HCT116 (cell line): ENCODE measurements around the gene KCNK2. TPM values are rescaled to one million over a fixed set of nuclear protein-coding genes. Genes with fewer than 3 reads are reported as not detected.

ENCODE experiments used
- ATAC-seq: fragments of 200-7000 bp; cut with Tn5 transposase; 2 replicates; pipeline ENCODE4 v1.9.1; 2020; ENCODE audit warnings: mild to moderate bottlenecking, moderate library complexity
- BruUV-seq: library from RNA; stranded (reverse); fragments of 400-500 nt; replicated peaks from 2 replicates; lab custom pipeline; 2021; lab: Mats Ljungman, UMichigan
- CTCF ChIA-PET: fragments of 300-600 bp; sonication (Branson Sonifier 250); formaldehyde crosslinking; loops from one replicate; lab custom pipeline; 2021; ENCODE audit warnings: antibody characterized with exemption; lab: Charles Lee
- POLR2A ChIA-PET: fragments of 300-600, 350-600 bp; sonication (Branson Sonifier 250); formaldehyde crosslinking; loops from one replicate; lab custom pipeline; 2021; ENCODE audit warnings: antibody characterized with exemption; lab: Charles Lee
- RAD21 ChIA-PET, 2 experiments: fragments of 300-600 bp; sonication (Branson Sonifier 250); formaldehyde crosslinking; loops; one replicate each; lab custom pipeline; 2023; ENCODE audit warnings: low total read pairs in 2 of 2; ENCODE audit not compliant: uncharacterized antibody in 2 of 2, unreplicated experiment in 2 of 2, low non-redundant PET in 1 of 2; lab: Charles Lee
- DNase-seq: peaks from one replicate; pipeline ENCODE4 v3.0.0-alpha.2; 2010; ENCODE audit warnings: low read depth, low spot score
- H2AFZ ChIP-seq: fragments of 200-600 bp; shearing (Covaris generic), sonication (generic); 2 replicates; pipeline ENCODE4 v1.6.1; 2017; ENCODE audit warnings: low read depth, mixed run types, mixed read lengths, antibody characterized with exemption, low read length; ENCODE audit not compliant: poor library complexity, severe bottlenecking
- H3K27ac ChIP-seq: 2 replicates; pipeline ENCODE4 v1.5.1; 2012; ENCODE audit warnings: low read depth, low read length
- H3K27me3 ChIP-seq: fragments of 200-600 bp; sonication (generic); 2 replicates; pipeline ENCODE4 v1.6.1; 2016; ENCODE audit warnings: mixed run types, low read length, mixed read lengths; ENCODE audit not compliant: insufficient read depth
- H3K36me3 ChIP-seq, 2 experiments: fragments of 200-500 bp in 1 of 2; fragments of 200-600 bp in 1 of 2; sonication (Bioruptor generic) in 1 of 2; sonication (generic) in 1 of 2; 2 replicates each; pipeline versions ENCODE4 v1.5.1 to v1.6.1; 2014 to 2016; ENCODE audit warnings: low read length in 2 of 2, inconsistent platforms in 1 of 2, mixed read lengths in 1 of 2, mixed run types in 1 of 2; ENCODE audit not compliant: insufficient read depth in 2 of 2, control insufficient read depth in 1 of 2
- H3K4me1 ChIP-seq, 2 experiments: fragments of 200-600 bp in 1 of 2; sonication (generic) in 1 of 2; 2 replicates each; pipeline versions ENCODE4 v1.5.1 to v1.6.1; 2012 to 2017; ENCODE audit warnings: low read length in 2 of 2, inconsistent platforms in 1 of 2, mild to moderate bottlenecking in 1 of 2, mixed read lengths in 1 of 2, mixed run types in 1 of 2, moderate library complexity in 1 of 2; ENCODE audit not compliant: insufficient read depth in 2 of 2, control insufficient read depth in 1 of 2
- H3K4me2 ChIP-seq: fragments of 200-600 bp; sonication (generic); 2 replicates; pipeline ENCODE4 v1.6.1; 2017; ENCODE audit warnings: mixed run types, low read length, mixed read lengths
- H3K4me3 ChIP-seq, 2 experiments: fragments of 200-600 bp in 1 of 2; sonication (generic) in 1 of 2; replicated peaks in 1 of 2; 2 replicates each; pipeline ENCODE4 v1.5.1; 2011 to 2016; ENCODE audit warnings: low read length in 2 of 2, control low read depth in 1 of 2, low read depth in 1 of 2, mild to moderate bottlenecking in 1 of 2, mixed read lengths in 1 of 2, mixed run types in 1 of 2
- H3K79me2 ChIP-seq: fragments of 200-600 bp; sonication (generic); 2 replicates; pipeline ENCODE4 v1.6.1; 2017; ENCODE audit warnings: mild to moderate bottlenecking, mixed run types, low read length, moderate library complexity, mixed read lengths; ENCODE audit not compliant: insufficient read depth
- H3K9ac ChIP-seq: fragments of 200-600 bp; sonication (generic); 2 replicates; pipeline ENCODE4 v1.6.1; 2016; ENCODE audit warnings: low read length, mixed read lengths
- H3K9me2 ChIP-seq: fragments of 200-600 bp; sonication (generic), shearing (Covaris generic); 2 replicates; pipeline ENCODE4 v1.6.1; 2017; ENCODE audit warnings: mixed run types, mild to moderate bottlenecking, moderate library complexity; ENCODE audit not compliant: insufficient read depth
- H3K9me3 ChIP-seq, 2 experiments: fragments of 200-500 bp in 1 of 2; fragments of 200-600 bp in 1 of 2; sonication (Bioruptor generic) in 1 of 2; sonication (generic) in 1 of 2; 2 replicates each; pipeline ENCODE4 v1.6.1; 2014 to 2017; ENCODE audit warnings: low read length in 2 of 2, mixed read lengths in 2 of 2, inconsistent platforms in 1 of 2, low read depth in 1 of 2, mild to moderate bottlenecking in 1 of 2, mixed run types in 1 of 2, moderate library complexity in 1 of 2; ENCODE audit not compliant: control insufficient read depth in 1 of 2, insufficient read depth in 1 of 2
- H4K20me1 ChIP-seq: fragments of 200-600 bp; sonication (generic), shearing (Covaris generic); 2 replicates; pipeline ENCODE4 v1.6.1; 2017; ENCODE audit warnings: mixed run types, mild to moderate bottlenecking, moderate library complexity; ENCODE audit not compliant: insufficient read depth
- CBX3 ChIP-seq: IDR thresholded peaks from 2 replicates; pipeline ENCODE4 v1.6.1; 2012; ENCODE audit warnings: low read depth
- CEBPB ChIP-seq: IDR thresholded peaks from 2 replicates; pipeline ENCODE4 v1.6.1; 2012; ENCODE audit warnings: low read depth
- EGR1 ChIP-seq: IDR thresholded peaks from 2 replicates; pipeline ENCODE4 v1.6.1; 2012; ENCODE audit warnings: low read depth
- EZH2phosphoT487 ChIP-seq: fragments of 200-600 bp; IDR thresholded peaks from 2 replicates; pipeline ENCODE4 v1.6.1; 2018; ENCODE audit warnings: antibody characterized with exemption, borderline replicate concordance
- FOSL1 ChIP-seq: IDR thresholded peaks from 2 replicates; pipeline ENCODE4 v1.6.1; 2012; ENCODE audit warnings: low read depth
- JUND ChIP-seq: IDR thresholded peaks from 2 replicates; pipeline ENCODE4 v1.6.1; 2012
- POLR2AphosphoS5 ChIP-seq: IDR thresholded peaks from 2 replicates; pipeline ENCODE4 v1.6.1; 2011; ENCODE audit warnings: mild to moderate bottlenecking, low read depth, low read length, moderate library complexity
- RAD21 ChIP-seq: IDR thresholded peaks from 2 replicates; pipeline ENCODE4 v1.6.1; 2012; ENCODE audit warnings: low read depth, mild to moderate bottlenecking
- SIN3A ChIP-seq: IDR thresholded peaks from 2 replicates; pipeline ENCODE4 v1.6.1; 2012; ENCODE audit warnings: low read depth
- SP1 ChIP-seq: IDR thresholded peaks from 2 replicates; pipeline ENCODE4 v1.6.1; 2012; ENCODE audit warnings: low read depth
- SRF ChIP-seq: IDR thresholded peaks from 2 replicates; pipeline ENCODE4 v1.6.1; 2012; ENCODE audit warnings: low read depth
- TCF7L2 ChIP-seq: IDR thresholded peaks from 2 replicates; pipeline ENCODE4 v1.7.0; 2011; ENCODE audit warnings: borderline replicate concordance, inconsistent platforms; ENCODE audit not compliant: insufficient read depth, insufficient read length; ENCODE audit errors: extremely low read depth
- ZFX ChIP-seq: fragments of 450-650 bp; IDR thresholded peaks from 2 replicates; pipeline ENCODE4 v1.6.1; 2017
- ZNF274 ChIP-seq: fragments of 200-500 bp; sonication (Bioruptor generic); IDR thresholded peaks from 2 replicates; pipeline ENCODE4 v1.6.1; 2014; ENCODE audit warnings: mild to moderate bottlenecking, low read depth, low read length, inconsistent platforms
- intact Hi-C: fragments of 100-400 bp; cut with micrococcal nuclease; formaldehyde crosslinking; loops from 2 replicates; pipeline ENCODE4 v1.10.0; 2022
- total RNA-seq: library from RNA; stranded (reverse); gene quantifications from one replicate; pipeline ENCODE4 v1.2.1, GENCODE V29; 2021; ENCODE audit not compliant: unreplicated experiment
- TF ChIP-seq, protein P1 (sequence below): IDR thresholded peaks from 2 replicates; pipeline ENCODE4 v1.6.1; 2011; ENCODE audit warnings: mild to moderate bottlenecking, low read length, moderate library complexity; ENCODE audit not compliant: insufficient replicate concordance; ENCODE audit errors: extremely low read depth
- TF ChIP-seq, protein P2 (sequence below): IDR thresholded peaks from 2 replicates; pipeline ENCODE4 v1.6.1; 2012
- TF ChIP-seq, protein P3 (sequence below), 3 experiments: fragments of 200-600 bp in 1 of 3; sonication (generic) in 1 of 3; IDR thresholded peaks in 2 of 3; conservative IDR thresholded peaks in 1 of 3; 2 replicates each; pipeline ENCODE4 v1.5.1; 2012 to 2017; ENCODE audit warnings: low read depth in 2 of 3, low read length in 2 of 3, antibody characterized with exemption in 1 of 3, borderline replicate concordance in 1 of 3, control low read depth in 1 of 3, mild to moderate bottlenecking in 1 of 3, mixed read lengths in 1 of 3, mixed run types in 1 of 3, moderate library complexity in 1 of 3; ENCODE audit not compliant: insufficient read depth in 1 of 3

The KCNK2 gene
- total RNA-seq, 1 experiment from 2014 or later = 0.27 TPM

DNA sequence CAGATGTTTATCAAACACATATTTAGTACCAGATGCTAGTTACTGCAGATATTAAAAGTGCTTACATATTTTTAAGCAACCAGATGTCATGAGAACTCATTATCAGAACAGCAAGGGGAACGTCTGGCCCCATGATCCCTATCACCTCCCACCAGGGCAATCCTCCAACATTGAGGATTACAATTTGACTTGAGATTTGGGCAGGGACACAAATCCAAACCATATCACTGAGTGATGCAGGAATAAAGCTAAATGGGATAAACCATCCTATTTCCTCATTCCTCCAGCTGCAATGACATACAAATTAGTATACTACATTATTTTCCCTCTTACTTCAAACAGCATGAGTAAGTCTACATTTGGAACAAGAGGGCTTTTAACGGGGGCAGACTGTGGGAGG is 3.1 kb upstream of the KCNK2 start:
- DNase-seq = no peak
- RAD21 ChIA-PET = no interaction called here

DNA sequence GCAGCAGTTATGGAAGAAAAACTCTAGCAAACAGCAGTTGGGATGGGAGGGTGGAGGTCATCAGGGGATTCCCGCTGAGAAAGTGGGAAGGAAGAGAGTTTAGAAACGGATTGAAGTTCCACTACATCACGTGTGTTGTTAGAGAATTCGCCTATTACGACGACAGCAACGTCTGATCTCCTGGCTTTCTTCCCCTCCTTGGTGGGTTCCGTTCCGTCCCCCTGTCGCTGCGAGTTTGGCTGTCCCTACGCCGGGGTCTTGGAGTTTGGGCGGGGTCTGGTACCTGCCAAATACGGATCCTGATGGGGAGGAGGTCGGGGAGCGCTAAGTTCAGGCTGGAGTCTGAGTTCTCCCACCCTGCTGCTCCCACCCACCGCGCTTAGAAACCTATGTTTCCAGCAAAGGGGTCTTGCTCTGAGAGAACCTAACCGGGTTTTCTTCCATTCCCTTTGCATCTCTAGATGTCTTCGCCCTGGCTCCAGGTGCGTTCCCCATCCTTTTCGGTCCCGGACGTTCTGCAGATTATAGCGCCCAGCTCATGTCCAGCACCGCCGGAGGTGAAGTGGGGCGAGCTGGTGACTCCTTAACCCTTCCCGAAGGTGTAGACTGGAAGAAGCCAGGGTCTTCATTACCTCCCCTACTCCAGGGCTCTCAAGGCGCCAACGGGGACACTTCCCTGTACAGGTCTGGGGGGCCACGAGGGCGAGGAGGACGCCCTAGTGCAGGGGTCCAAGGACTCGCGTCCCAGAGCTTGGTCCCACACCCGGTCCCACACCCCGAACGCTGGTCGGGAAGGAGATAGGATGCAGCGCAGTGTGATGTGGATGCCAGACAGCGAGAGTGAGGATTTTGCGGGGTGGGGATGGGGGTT is 641 bp upstream of the KCNK2 start:
- ChIA-PET POLR2A (no interaction called here), CTCF (no interaction called here), RAD21 (no interaction called here)
- Histone ChIP-seq H3K4me2 (no peak overlapping the region), H3K27ac (no peak overlapping the region), H4K20me1 (no peaks in the 10 kb centered on the region), H3K4me3 (no peak overlapping the region), H3K79me2 (no peaks in the 10 kb centered on the region), H3K27me3 (no peaks in the 10 kb centered on the region), H3K4me1 (no peaks in the 10 kb centered on the region), H3K9ac (no peak overlapping the region), H3K36me3 (no peaks in the 10 kb centered on the region), H2AFZ (no peak overlapping the region), H3K9me3 (no peaks in the 10 kb centered on the region), H3K9me2 (no peaks in the 10 kb centered on the region)
- no peak for ATAC-seq
- no TSS peak for BruUV-seq
- intact Hi-C loops = no loop called here
- DNase-seq = no peak
- TF ChIP-seq RAD21 (no peak), SRF (no peak), TCF7L2 (no peak), CEBPB (no peak), ZNF274 (no peak), SIN3A (no peak), JUND (no peak), EGR1 (no peak), POLR2AphosphoS5 (no peak), ZFX (no peak), EZH2phosphoT487 (no peak), FOSL1 (no peak), CBX3 (no peak)
- TF ChIP-seq, protein P1, sequence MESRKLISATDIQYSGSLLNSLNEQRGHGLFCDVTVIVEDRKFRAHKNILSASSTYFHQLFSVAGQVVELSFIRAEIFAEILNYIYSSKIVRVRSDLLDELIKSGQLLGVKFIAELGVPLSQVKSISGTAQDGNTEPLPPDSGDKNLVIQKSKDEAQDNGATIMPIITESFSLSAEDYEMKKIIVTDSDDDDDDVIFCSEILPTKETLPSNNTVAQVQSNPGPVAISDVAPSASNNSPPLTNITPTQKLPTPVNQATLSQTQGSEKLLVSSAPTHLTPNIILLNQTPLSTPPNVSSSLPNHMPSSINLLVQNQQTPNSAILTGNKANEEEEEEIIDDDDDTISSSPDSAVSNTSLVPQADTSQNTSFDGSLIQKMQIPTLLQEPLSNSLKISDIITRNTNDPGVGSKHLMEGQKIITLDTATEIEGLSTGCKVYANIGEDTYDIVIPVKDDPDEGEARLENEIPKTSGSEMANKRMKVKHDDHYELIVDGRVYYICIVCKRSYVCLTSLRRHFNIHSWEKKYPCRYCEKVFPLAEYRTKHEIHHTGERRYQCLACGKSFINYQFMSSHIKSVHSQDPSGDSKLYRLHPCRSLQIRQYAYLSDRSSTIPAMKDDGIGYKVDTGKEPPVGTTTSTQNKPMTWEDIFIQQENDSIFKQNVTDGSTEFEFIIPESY = no peak
- TF ChIP-seq, protein P2, sequence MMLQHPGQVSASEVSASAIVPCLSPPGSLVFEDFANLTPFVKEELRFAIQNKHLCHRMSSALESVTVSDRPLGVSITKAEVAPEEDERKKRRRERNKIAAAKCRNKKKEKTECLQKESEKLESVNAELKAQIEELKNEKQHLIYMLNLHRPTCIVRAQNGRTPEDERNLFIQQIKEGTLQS = no peak
- TF ChIP-seq, protein P3, sequence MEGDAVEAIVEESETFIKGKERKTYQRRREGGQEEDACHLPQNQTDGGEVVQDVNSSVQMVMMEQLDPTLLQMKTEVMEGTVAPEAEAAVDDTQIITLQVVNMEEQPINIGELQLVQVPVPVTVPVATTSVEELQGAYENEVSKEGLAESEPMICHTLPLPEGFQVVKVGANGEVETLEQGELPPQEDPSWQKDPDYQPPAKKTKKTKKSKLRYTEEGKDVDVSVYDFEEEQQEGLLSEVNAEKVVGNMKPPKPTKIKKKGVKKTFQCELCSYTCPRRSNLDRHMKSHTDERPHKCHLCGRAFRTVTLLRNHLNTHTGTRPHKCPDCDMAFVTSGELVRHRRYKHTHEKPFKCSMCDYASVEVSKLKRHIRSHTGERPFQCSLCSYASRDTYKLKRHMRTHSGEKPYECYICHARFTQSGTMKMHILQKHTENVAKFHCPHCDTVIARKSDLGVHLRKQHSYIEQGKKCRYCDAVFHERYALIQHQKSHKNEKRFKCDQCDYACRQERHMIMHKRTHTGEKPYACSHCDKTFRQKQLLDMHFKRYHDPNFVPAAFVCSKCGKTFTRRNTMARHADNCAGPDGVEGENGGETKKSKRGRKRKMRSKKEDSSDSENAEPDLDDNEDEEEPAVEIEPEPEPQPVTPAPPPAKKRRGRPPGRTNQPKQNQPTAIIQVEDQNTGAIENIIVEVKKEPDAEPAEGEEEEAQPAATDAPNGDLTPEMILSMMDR (IDR thresholded peaks at IDR 0.05 in 2 of 3, conservative IDR thresholded peaks at IDR 0.05 in 1 of 3; ENCODE audit: borderline replicate concordance in 1 of 3, insufficient read depth in 1 of 3, low read depth in 2 of 3, low read length in 2 of 3) = no peak

More for the DNA sequence above, 3.1 kb upstream of the KCNK2 start:
- POLR2A ChIA-PET = no interaction called here
- no peak for ATAC-seq
- Histone ChIP-seq H3K4me2 (no peak overlapping the region), H3K9ac (no peak overlapping the region), H4K20me1 (no peaks in the 10 kb centered on the region), H3K4me3 (no peak overlapping the region), H3K79me2 (no peaks in the 10 kb centered on the region), H3K4me1 (no peaks in the 10 kb centered on the region), H3K9me2 (no peaks in the 10 kb centered on the region), H2AFZ (no peak overlapping the region), H3K27me3 (no peaks in the 10 kb centered on the region), H3K27ac (no peak overlapping the region), H3K9me3 (no peaks in the 10 kb centered on the region), H3K36me3 (no peaks in the 10 kb centered on the region)
- intact Hi-C loops = no loop called here
- TF ChIP-seq SP1 (no peak), SRF (no peak), FOSL1 (no peak)
- CTCF ChIA-PET = no interaction called here
- no TSS peak for BruUV-seq
